ENCODE measurements around the gene LRRC74B.

- TF ChIP-seq CTCF (conservative IDR thresholded peaks at IDR 0.05; ENCODE audit: low read depth, low read length): no peak
- no peak for TF ChIP-seq MAZ (IDR thresholded peaks at IDR 0.05; ENCODE audit: borderline replicate concordance, low read depth, low read length)
- TF ChIP-seq POLR2A (IDR thresholded peaks at IDR 0.05; ENCODE audit: low read depth, low read length): no peak
- no peak for TF ChIP-seq RAD21 (IDR thresholded peaks at IDR 0.05; ENCODE audit: low read length)
- no peak for TF ChIP-seq CHD1 (IDR thresholded peaks at IDR 0.05; ENCODE audit: low read depth, low read length)
- TF ChIP-seq RCOR1 (IDR thresholded peaks at IDR 0.05; ENCODE audit: insufficient replicate concordance, low read length): no peak
- no peak for TF ChIP-seq USF2 (IDR thresholded peaks at IDR 0.05; ENCODE audit: low read depth, low read length)
- no peak for TF ChIP-seq RFX5 (IDR thresholded peaks at IDR 0.05; ENCODE audit: low read depth, low read length)
- no peak for TF ChIP-seq MXI1 (IDR thresholded peaks at IDR 0.05; ENCODE audit: borderline replicate concordance, low read depth, low read length)
- no peak for TF ChIP-seq SMC3 (IDR thresholded peaks at IDR 0.05; ENCODE audit: low read depth, low read length)
- no peak for TF ChIP-seq MAFK (IDR thresholded peaks at IDR 0.05; ENCODE audit: low read depth, low read length)
- TF ChIP-seq NFE2L2 (IDR thresholded peaks at IDR 0.05; ENCODE audit: low read depth, low read length): no peak
Measured at GRCh38 chr22:21054714-21055563, 9.2 kb downstream of the LRRC74B start.

All from IMR-90 (cell line).